ENCODE data around the gene PARD3. TPM values are rescaled to one million over a fixed set of nuclear protein-coding genes. Genes with fewer than 3 reads are reported as not detected.

The PARD3 gene
- total RNA-seq, 1 experiment from 2014 or later: 51.8 TPM

GRCh38 chr10:34607894-34608293 is 207.2 kb downstream of the PARD3 start:
- TF ChIP-seq, protein P1, sequence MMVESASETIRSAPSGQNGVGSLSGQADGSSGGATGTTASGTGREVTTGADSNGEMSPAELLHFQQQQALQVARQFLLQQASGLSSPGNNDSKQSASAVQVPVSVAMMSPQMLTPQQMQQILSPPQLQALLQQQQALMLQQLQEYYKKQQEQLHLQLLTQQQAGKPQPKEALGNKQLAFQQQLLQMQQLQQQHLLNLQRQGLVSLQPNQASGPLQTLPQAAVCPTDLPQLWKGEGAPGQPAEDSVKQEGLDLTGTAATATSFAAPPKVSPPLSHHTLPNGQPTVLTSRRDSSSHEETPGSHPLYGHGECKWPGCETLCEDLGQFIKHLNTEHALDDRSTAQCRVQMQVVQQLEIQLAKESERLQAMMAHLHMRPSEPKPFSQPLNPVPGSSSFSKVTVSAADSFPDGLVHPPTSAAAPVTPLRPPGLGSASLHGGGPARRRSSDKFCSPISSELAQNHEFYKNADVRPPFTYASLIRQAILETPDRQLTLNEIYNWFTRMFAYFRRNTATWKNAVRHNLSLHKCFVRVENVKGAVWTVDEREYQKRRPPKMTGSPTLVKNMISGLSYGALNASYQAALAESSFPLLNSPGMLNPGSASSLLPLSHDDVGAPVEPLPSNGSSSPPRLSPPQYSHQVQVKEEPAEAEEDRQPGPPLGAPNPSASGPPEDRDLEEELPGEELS (CRISPR knock-in tag; IDR thresholded peaks at IDR 0.05): no peak
- TF ChIP-seq SOX15 (CRISPR knock-in tag; IDR thresholded peaks at IDR 0.05) (no peak), ZNF219 (CRISPR knock-in tag; IDR thresholded peaks at IDR 0.05; ENCODE audit: borderline replicate concordance) (no peak), E2F4 (CRISPR knock-in tag; IDR thresholded peaks at IDR 0.05; ENCODE audit: borderline replicate concordance, low read depth) (no peak), MYBL2 (CRISPR knock-in tag; IDR thresholded peaks at IDR 0.05) (no peak), CREB1 (CRISPR knock-in tag; IDR thresholded peaks at IDR 0.05) (no peak), NR3C1 (CRISPR knock-in tag; conservative IDR thresholded peaks at IDR 0.05; ENCODE audit: low read depth) (no peak), ZNF396 (CRISPR knock-in tag; IDR thresholded peaks at IDR 0.05; ENCODE audit: borderline replicate concordance) (no peak), RELA (CRISPR knock-in tag; IDR thresholded peaks at IDR 0.05; ENCODE audit: borderline replicate concordance) (no peak), GABPB1 (CRISPR knock-in tag; IDR thresholded peaks at IDR 0.05) (no peak), TP53 (CRISPR knock-in tag; IDR thresholded peaks at IDR 0.05) (no peak), EMX1 (CRISPR knock-in tag; IDR thresholded peaks at IDR 0.05) (no peak), CBFB (CRISPR knock-in tag; IDR thresholded peaks at IDR 0.05; ENCODE audit: low read depth) (no peak), JAZF1 (CRISPR knock-in tag; IDR thresholded peaks at IDR 0.05) (no peak), KAT7 (CRISPR knock-in tag; IDR thresholded peaks at IDR 0.05; ENCODE audit: borderline replicate concordance) (no peak), ZNF281 (CRISPR knock-in tag; IDR thresholded peaks at IDR 0.05) (no peak), ARID4B (CRISPR knock-in tag; IDR thresholded peaks at IDR 0.05; ENCODE audit: borderline replicate concordance) (no peak)
- TF ChIP-seq, protein P2, sequence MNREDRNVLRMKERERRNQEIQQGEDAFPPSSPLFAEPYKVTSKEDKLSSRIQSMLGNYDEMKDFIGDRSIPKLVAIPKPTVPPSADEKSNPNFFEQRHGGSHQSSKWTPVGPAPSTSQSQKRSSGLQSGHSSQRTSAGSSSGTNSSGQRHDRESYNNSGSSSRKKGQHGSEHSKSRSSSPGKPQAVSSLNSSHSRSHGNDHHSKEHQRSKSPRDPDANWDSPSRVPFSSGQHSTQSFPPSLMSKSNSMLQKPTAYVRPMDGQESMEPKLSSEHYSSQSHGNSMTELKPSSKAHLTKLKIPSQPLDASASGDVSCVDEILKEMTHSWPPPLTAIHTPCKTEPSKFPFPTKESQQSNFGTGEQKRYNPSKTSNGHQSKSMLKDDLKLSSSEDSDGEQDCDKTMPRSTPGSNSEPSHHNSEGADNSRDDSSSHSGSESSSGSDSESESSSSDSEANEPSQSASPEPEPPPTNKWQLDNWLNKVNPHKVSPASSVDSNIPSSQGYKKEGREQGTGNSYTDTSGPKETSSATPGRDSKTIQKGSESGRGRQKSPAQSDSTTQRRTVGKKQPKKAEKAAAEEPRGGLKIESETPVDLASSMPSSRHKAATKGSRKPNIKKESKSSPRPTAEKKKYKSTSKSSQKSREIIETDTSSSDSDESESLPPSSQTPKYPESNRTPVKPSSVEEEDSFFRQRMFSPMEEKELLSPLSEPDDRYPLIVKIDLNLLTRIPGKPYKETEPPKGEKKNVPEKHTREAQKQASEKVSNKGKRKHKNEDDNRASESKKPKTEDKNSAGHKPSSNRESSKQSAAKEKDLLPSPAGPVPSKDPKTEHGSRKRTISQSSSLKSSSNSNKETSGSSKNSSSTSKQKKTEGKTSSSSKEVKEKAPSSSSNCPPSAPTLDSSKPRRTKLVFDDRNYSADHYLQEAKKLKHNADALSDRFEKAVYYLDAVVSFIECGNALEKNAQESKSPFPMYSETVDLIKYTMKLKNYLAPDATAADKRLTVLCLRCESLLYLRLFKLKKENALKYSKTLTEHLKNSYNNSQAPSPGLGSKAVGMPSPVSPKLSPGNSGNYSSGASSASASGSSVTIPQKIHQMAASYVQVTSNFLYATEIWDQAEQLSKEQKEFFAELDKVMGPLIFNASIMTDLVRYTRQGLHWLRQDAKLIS (CRISPR knock-in tag; IDR thresholded peaks at IDR 0.05; ENCODE audit: borderline replicate concordance): no peak
- TF ChIP-seq, protein P3, sequence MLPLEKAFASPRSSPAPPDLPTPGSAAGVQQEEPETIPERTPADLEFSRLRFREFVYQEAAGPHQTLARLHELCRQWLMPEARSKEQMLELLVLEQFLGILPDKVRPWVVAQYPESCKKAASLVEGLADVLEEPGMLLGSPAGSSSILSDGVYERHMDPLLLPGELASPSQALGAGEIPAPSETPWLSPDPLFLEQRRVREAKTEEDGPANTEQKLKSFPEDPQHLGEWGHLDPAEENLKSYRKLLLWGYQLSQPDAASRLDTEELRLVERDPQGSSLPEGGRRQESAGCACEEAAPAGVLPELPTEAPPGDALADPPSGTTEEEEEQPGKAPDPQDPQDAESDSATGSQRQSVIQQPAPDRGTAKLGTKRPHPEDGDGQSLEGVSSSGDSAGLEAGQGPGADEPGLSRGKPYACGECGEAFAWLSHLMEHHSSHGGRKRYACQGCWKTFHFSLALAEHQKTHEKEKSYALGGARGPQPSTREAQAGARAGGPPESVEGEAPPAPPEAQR (CRISPR knock-in tag; IDR thresholded peaks at IDR 0.05): no peak
- POLR2A ChIA-PET: no interaction called here
- no peak overlapping the region for H3K4me3 Mint-ChIP-seq
- H3K9me3 Mint-ChIP-seq: no peaks in the 10 kb centered on the region
- no peak for DNase-seq (ENCODE audit: low spot score)
- H3K27me3 Mint-ChIP-seq (ENCODE audit: low read depth): no peaks in the 10 kb centered on the region
- no peaks in the 10 kb centered on the region for H3K36me3 Mint-ChIP-seq
- no peak for ATAC-seq
- peak overlapping the region; percentile 0; the same call in 1 of the 2 replicates for H3K27ac Mint-ChIP-seq
- CTCF ChIA-PET: no interaction called here
- H3K4me1 Mint-ChIP-seq: peaks cover 28% of the 10 kb centered on the region
